ENCODE data around the gene ADAM12. TPM values are rescaled to one million over a fixed set of nuclear protein-coding genes. Genes with fewer than 3 reads are reported as not detected.

Gene ADAM12
- total and polyA plus RNA-seq, 9 of the 15 experiments (the other 6 are each of a cell fraction or from before 2014, with no cell fraction given): not detected

- H3K9ac ChIP-seq (ENCODE audit: insufficient read depth in 1 of 2, low read depth in 2 of 2, low read length in 2 of 2): no peak overlapping the region
- FAIRE-seq (no peak), DNase-seq (ENCODE audit: extremely low read depth in 1 of 4, low spot score in 3 of 4) (no peak), ATAC-seq (no peak)
- POLR2A ChIA-PET: no interaction called here
- no peak overlapping the region for H3K27ac ChIP-seq (ENCODE audit: extremely low read depth, low read depth, low read length)
- TF ChIP-seq CLOCK (CRISPR knock-in tag; IDR thresholded peaks at IDR 0.05; ENCODE audit: borderline replicate concordance): no peak
- no peak for TF ChIP-seq FOXM1 (IDR thresholded peaks at IDR 0.05; ENCODE audit: low read depth)
- TF ChIP-seq FOXM1 (CRISPR knock-in tag; IDR thresholded peaks at IDR 0.05; ENCODE audit: low read depth): no peak
- TF ChIP-seq MCM3 (IDR thresholded peaks at IDR 0.05): no peak
- no peak for TF ChIP-seq MAFG (tag; conservative IDR thresholded peaks at IDR 0.05)
- TF ChIP-seq ZNF507 (tag; conservative IDR thresholded peaks at IDR 0.05): no peak
- TF ChIP-seq EZH2 (IDR thresholded peaks at IDR 0.05; ENCODE audit: borderline replicate concordance, low read depth, low read length): no peak
- no peak for TF ChIP-seq ZFX (CRISPR knock-in tag; IDR thresholded peaks at IDR 0.05)
- no peak for TF ChIP-seq EHMT2 (IDR thresholded peaks at IDR 0.05)
- TF ChIP-seq CCNT2 (IDR thresholded peaks at IDR 0.05; ENCODE audit: borderline replicate concordance, extremely low read depth, insufficient read length, low read depth, low read length): no peak
- no peak for TF ChIP-seq ARID3A (IDR thresholded peaks at IDR 0.05; ENCODE audit: borderline replicate concordance, low read depth, low read length)
- TF ChIP-seq SOX6 (IDR thresholded peaks at IDR 0.05): no peak
- no peak for TF ChIP-seq TRIM24 (IDR thresholded peaks at IDR 0.05)
- no peak for TF ChIP-seq CEBPZ (IDR thresholded peaks at IDR 0.05; ENCODE audit: borderline replicate concordance, low read depth, low read length)
- TF ChIP-seq ZNF695 (CRISPR knock-in tag; IDR thresholded peaks at IDR 0.05): no peak
- in situ Hi-C loops (cut with MboI) (no loop called here), intact Hi-C loops (cut with micrococcal nuclease) (no loop called here)
- no peaks in the 10 kb centered on the region for H3K9me1 ChIP-seq (ENCODE audit: control insufficient read depth, insufficient read depth, low read length)
- no peaks in the 10 kb centered on the region for H3K9me3 ChIP-seq (replicated peaks; ENCODE audit: control insufficient read depth, insufficient read depth, low read depth, low read length)
- no peaks in the 10 kb centered on the region for H3K79me2 ChIP-seq (ENCODE audit: control insufficient read depth, insufficient read depth, low read length)
- BruUV-seq (replicated peaks): no TSS peak
- H3K4me3 ChIP-seq: no peak overlapping the region
- H3K4me2 ChIP-seq (ENCODE audit: insufficient read depth, low read length): no peak overlapping the region
- no peaks in the 10 kb centered on the region for H3K36me3 ChIP-seq (ENCODE audit: control insufficient read depth, insufficient read depth, low read length)
- H4K20me1 ChIP-seq (replicated peaks; ENCODE audit: control insufficient read depth, insufficient read depth, low read length): no peaks in the 10 kb centered on the region
- WGBS (ENCODE audit: insufficient coverage, low coverage, missing lambda C conversion rate): 0% methylated on average over 1 of the region's 5 CpGs
- no peak overlapping the region for H2AFZ ChIP-seq (ENCODE audit: low read depth, low read length)
- no peaks in the 10 kb centered on the region; a peak in 1 of 5 replicates for H3K27me3 ChIP-seq (ENCODE audit: control insufficient read depth in 2 of 2, insufficient read depth in 2 of 2, low read length in 2 of 2)
- CTCF ChIA-PET (ENCODE audit: low intra/inter-chr PET ratio): no interaction called here
- no peaks in the 10 kb centered on the region for H3K4me1 ChIP-seq (replicated peaks in 1 of 2; ENCODE audit: control insufficient read depth in 2 of 2, insufficient read depth in 2 of 2, low read length in 2 of 2)
Observed at GRCh38 chr10:126157189-126157588, 231.1 kb downstream of the ADAM12 start.

Data from K562 (cell line).